GM23338 (cell line): ENCODE data around the gene MRPL32. TPM values are rescaled to one million over a fixed set of nuclear protein-coding genes. Genes with fewer than 3 reads are reported as not detected.

ENCODE experiments used
- ATAC-seq: fragments of 200-7000 bp; cut with Tn5 transposase; 3 replicates; pipeline ENCODE4 v1.9.1; 2020
- DNase-seq: peaks from one replicate; pipeline ENCODE4 v3.0.0-alpha.2; 2015; ENCODE audit warnings: low spot score
- H2AFZ ChIP-seq: fragments of 200-600 bp; sonication (generic); 2 replicates; pipeline ENCODE4 v1.8.0; 2016; ENCODE audit warnings: antibody characterized with exemption, mild to moderate bottlenecking, moderate library complexity
- H3F3A ChIP-seq: fragments of 200-600 bp; sonication (generic); replicated peaks from 2 replicates; pipeline ENCODE4 v1.8.0; 2017; ENCODE audit warnings: antibody characterized with exemption, mixed run types, low read depth
- H3K27ac ChIP-seq: fragments of 200-600 bp; sonication (generic); 2 replicates; pipeline ENCODE4 v1.6.1; 2016; ENCODE audit warnings: low read depth
- H3K27me3 ChIP-seq: fragments of 200-600 bp; sonication (generic); 2 replicates; pipeline ENCODE4 v1.8.0; 2016; ENCODE audit warnings: mild to moderate bottlenecking, mixed run types, moderate library complexity; ENCODE audit not compliant: insufficient read depth
- H3K36me3 ChIP-seq: fragments of 200-600 bp; sonication (generic); 2 replicates; pipeline ENCODE4 v1.8.0; 2016; ENCODE audit warnings: mild to moderate bottlenecking; ENCODE audit not compliant: insufficient read depth
- H3K4me1 ChIP-seq: fragments of 200-600 bp; sonication (generic); 2 replicates; pipeline ENCODE4 v1.8.0; 2016; ENCODE audit warnings: mild to moderate bottlenecking, moderate library complexity; ENCODE audit not compliant: insufficient read depth
- H3K4me2 ChIP-seq: fragments of 200-600 bp; sonication (generic); 2 replicates; pipeline ENCODE4 v1.7.1; 2017; ENCODE audit warnings: mixed run types
- H3K4me3 ChIP-seq: fragments of 200-600 bp; sonication (generic); 2 replicates; pipeline ENCODE4 v1.6.1; 2016; ENCODE audit warnings: mixed run types
- H3K79me2 ChIP-seq: fragments of 200-600 bp; sonication (generic); replicated peaks from 2 replicates; pipeline ENCODE4 v1.8.0; 2017; ENCODE audit warnings: mild to moderate bottlenecking; ENCODE audit not compliant: insufficient read depth
- H3K9me2 ChIP-seq: fragments of 200-600 bp; sonication (generic); 2 replicates; pipeline ENCODE4 v1.8.0; 2017; ENCODE audit not compliant: insufficient read depth
- H4K20me1 ChIP-seq: fragments of 200-600 bp; sonication (generic); replicated peaks from 2 replicates; pipeline ENCODE4 v1.8.0; 2017; ENCODE audit warnings: mild to moderate bottlenecking; ENCODE audit not compliant: insufficient read depth
- H3K27ac Mint-ChIP-seq: 2 replicates; pipeline ENCODE4 v1.8.0; 2020; ENCODE audit warnings: inconsistent platforms, mild to moderate bottlenecking, moderate library complexity, mixed read lengths
- H3K27me3 Mint-ChIP-seq: 3 replicates; pipeline ENCODE4 v1.8.0; 2022; ENCODE audit warnings: low read depth, mild to moderate bottlenecking, moderate library complexity, mixed read lengths, inconsistent platforms; ENCODE audit not compliant: insufficient read depth, poor library complexity
- H3K36me3 Mint-ChIP-seq: 3 replicates; pipeline ENCODE4 v1.8.0; 2021; ENCODE audit warnings: low read depth, mild to moderate bottlenecking, inconsistent platforms, moderate library complexity, mixed read lengths
- H3K4me1 Mint-ChIP-seq: 3 replicates; pipeline ENCODE4 v1.8.0; 2020; ENCODE audit warnings: mild to moderate bottlenecking, inconsistent platforms, mixed read lengths
- H3K4me3 Mint-ChIP-seq: 3 replicates; pipeline ENCODE4 v1.8.0; 2021; ENCODE audit warnings: moderate library complexity, mild to moderate bottlenecking, inconsistent platforms, mixed read lengths
- H3K9me3 Mint-ChIP-seq: 3 replicates; pipeline ENCODE4 v1.8.0; 2020; ENCODE audit warnings: moderate library complexity, mild to moderate bottlenecking, inconsistent platforms, mixed read lengths
- CREB1 ChIP-seq: fragments of 250-450 bp; sonication (Bioruptor Pico); IDR thresholded peaks from 2 replicates; pipeline ENCODE4 v1.5.0; 2020; ENCODE audit warnings: low read depth, mild to moderate bottlenecking, moderate library complexity
- ETS1 ChIP-seq: IDR thresholded peaks from 2 replicates; pipeline ENCODE4 v1.6.1; 2016; ENCODE audit warnings: antibody characterized with exemption
- JUNB ChIP-seq: IDR thresholded peaks from one replicate; pipeline ENCODE4 v1.6.1; 2016; ENCODE audit warnings: antibody characterized with exemption; ENCODE audit not compliant: unreplicated experiment
- NANOG ChIP-seq: IDR thresholded peaks from 2 replicates; pipeline ENCODE4 v1.6.1; 2016; ENCODE audit warnings: antibody characterized with exemption, borderline replicate concordance
- POLR2AphosphoS5 ChIP-seq: IDR thresholded peaks from 2 replicates; pipeline ENCODE4 v1.6.1; 2016; ENCODE audit warnings: antibody characterized with exemption, low read depth
- ZNF114 ChIP-seq: fragments of 250-450 bp; sonication (Bioruptor Pico); IDR thresholded peaks from 2 replicates; pipeline ENCODE4 v1.5.0; 2020; ENCODE audit warnings: mild to moderate bottlenecking, moderate library complexity
- ZNF331 ChIP-seq: fragments of 250-450 bp; sonication (Bioruptor Pico); IDR thresholded peaks from 2 replicates; pipeline ENCODE4 v1.5.0; 2020; ENCODE audit warnings: low read depth, mild to moderate bottlenecking, moderate library complexity
- ZNF462 ChIP-seq: fragments of 250-450 bp; sonication (Bioruptor Pico); IDR thresholded peaks from 2 replicates; pipeline ENCODE4 v1.5.0; 2020; ENCODE audit warnings: mild to moderate bottlenecking, moderate library complexity
- polyA plus RNA-seq: library from polyadenylated mRNA; unstranded; fragments of >200 nt; fragmentation: Nextera tagmentation; extraction: Ambion mirVana; gene quantifications from 2 replicates; pipeline ENCODE4 v1.2.1, GENCODE V29; 2016
- total RNA-seq: library from RNA; depleted of rRNA; stranded (reverse); fragments of >200 nt; shearing (Covaris generic); gene quantifications from 2 replicates; pipeline ENCODE4 v1.2.3, GENCODE V29; 2014
- TF ChIP-seq, protein P1 (sequence below), 2 experiments: fragments of 200-600 bp in 1 of 2; sonication (generic) in 1 of 2; conservative IDR thresholded peaks; 2 replicates each; pipeline versions ENCODE4 v1.5.1 to v1.6.1; 2016 to 2017; ENCODE audit warnings: antibody characterized with exemption in 2 of 2, low read depth in 2 of 2, mild to moderate bottlenecking in 2 of 2, moderate library complexity in 1 of 2

Gene MRPL32
- total and polyA plus RNA-seq, 2 experiments from 2014 or later = 93.4 to 303 TPM

DNA sequence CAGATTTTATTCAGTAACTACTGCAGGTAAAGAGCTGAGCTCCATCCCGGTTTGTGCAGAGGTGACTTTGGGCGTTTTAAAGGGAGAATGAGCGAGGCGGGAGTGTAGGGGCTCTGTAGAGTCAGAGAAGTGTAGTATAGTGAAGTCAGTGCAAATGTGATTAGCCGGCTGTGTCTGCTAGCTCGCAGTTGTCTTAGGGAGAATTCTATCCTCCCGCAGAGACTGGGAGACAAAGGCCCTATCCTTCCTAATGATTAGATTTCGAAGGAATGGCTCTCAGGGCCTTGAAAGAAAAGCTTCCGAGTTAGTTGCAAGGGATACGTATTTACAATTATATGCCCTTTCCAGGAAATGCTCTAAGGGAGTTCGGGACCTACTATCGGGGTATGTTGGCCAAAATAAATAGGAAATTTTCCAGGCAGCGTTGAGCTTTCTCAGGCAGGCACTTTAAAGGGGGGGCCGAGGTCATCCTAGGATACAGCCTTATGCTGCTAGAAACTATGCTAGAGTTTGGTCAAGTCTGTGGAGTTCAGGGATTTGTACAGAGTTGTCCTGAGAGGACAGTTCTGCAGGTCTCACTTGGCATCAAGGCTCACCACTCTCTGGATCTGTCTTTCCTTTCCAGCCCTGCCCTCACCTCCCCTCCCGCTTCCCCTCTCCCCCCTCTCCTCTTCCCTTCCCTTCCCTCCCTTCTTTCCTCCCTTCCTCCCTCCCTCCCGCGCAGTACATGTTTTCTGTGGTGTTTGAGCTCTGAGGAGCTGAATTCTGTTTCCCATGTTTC lies 825 bp downstream of the MRPL32 start:
- peaks cover 36% of the 10 kb centered on the region for H3K36me3 Mint-ChIP-seq
- peaks cover 53% of the 10 kb centered on the region for H4K20me1 ChIP-seq
- H3K4me1 ChIP-seq = peaks cover 12% of the 10 kb centered on the region
- H3K4me3 Mint-ChIP-seq = peak overlapping the region; percentile 100
- peak overlapping the region; percentile 100 for H3K27ac Mint-ChIP-seq
- ATAC-seq = peak; percentile 57
- peak; percentile 43 for DNase-seq
- H3K79me2 ChIP-seq = peaks cover 80% of the 10 kb centered on the region
- H3K36me3 ChIP-seq = peaks cover 20% of the 10 kb centered on the region; the same call in 1 of the 2 replicates
- peak overlapping the region; percentile 35 for H3K27ac ChIP-seq
- H3K9me3 Mint-ChIP-seq = no peaks in the 10 kb centered on the region
- no peak for TF ChIP-seq CREB1
- TF ChIP-seq JUNB = no peak
- TF ChIP-seq POLR2AphosphoS5 = no peak
- TF ChIP-seq ZNF331 (CRISPR knock-in tag) = no peak
- TF ChIP-seq ZNF114 (CRISPR knock-in tag) = no peak
- no peak for TF ChIP-seq NANOG
- TF ChIP-seq, protein P1, sequence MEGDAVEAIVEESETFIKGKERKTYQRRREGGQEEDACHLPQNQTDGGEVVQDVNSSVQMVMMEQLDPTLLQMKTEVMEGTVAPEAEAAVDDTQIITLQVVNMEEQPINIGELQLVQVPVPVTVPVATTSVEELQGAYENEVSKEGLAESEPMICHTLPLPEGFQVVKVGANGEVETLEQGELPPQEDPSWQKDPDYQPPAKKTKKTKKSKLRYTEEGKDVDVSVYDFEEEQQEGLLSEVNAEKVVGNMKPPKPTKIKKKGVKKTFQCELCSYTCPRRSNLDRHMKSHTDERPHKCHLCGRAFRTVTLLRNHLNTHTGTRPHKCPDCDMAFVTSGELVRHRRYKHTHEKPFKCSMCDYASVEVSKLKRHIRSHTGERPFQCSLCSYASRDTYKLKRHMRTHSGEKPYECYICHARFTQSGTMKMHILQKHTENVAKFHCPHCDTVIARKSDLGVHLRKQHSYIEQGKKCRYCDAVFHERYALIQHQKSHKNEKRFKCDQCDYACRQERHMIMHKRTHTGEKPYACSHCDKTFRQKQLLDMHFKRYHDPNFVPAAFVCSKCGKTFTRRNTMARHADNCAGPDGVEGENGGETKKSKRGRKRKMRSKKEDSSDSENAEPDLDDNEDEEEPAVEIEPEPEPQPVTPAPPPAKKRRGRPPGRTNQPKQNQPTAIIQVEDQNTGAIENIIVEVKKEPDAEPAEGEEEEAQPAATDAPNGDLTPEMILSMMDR (conservative IDR thresholded peaks at IDR 0.05; ENCODE audit: low read depth in 2 of 2) = no peak
- no peak for TF ChIP-seq ETS1
- no peak for TF ChIP-seq ZNF462 (CRISPR knock-in tag)
- no peaks in the 10 kb centered on the region for H3K9me2 ChIP-seq
- no peaks in the 10 kb centered on the region for H3F3A ChIP-seq
- peak overlapping the region; percentile 91 for H3K4me2 ChIP-seq
- peak overlapping the region; percentile 89 for H3K4me3 ChIP-seq
- H3K4me1 Mint-ChIP-seq = peaks cover 12% of the 10 kb centered on the region; the same call in 2 of the 3 replicates
- H3K27me3 ChIP-seq = no peaks in the 10 kb centered on the region
- H2AFZ ChIP-seq = 0 out of 2 replicates have a peak overlapping the region, but pooled peaks have one; percentile 2
- H3K27me3 Mint-ChIP-seq = peaks cover 13% of the 10 kb centered on the region
